ENCODE data around the gene FTH1.

- no peak for TF ChIP-seq POLR2A (IDR thresholded peaks at IDR 0.05)
- peak in 1 of 12 donors; percentile 18 for TF ChIP-seq CTCF (IDR thresholded peaks at IDR 0.05)
These were observed 11.9 kb downstream of the FTH1 start for GRCh38 chr11:61955422-61956135.
